HL-60 (cell line): ENCODE measurements around the gene SH3BGRL3.

ENCODE experiments used
- CTCF ChIP-seq: IDR thresholded peaks from one replicate; pipeline ENCODE4 v1.5.1; 2011; ENCODE audit warnings: low read length, control low read depth, inconsistent platforms; ENCODE audit not compliant: insufficient read depth
- GABPA ChIP-seq: IDR thresholded peaks from 2 replicates; pipeline ENCODE4 v1.6.1; 2012; ENCODE audit warnings: low read depth
- POLR2AphosphoS5 ChIP-seq: IDR thresholded peaks from 2 replicates; pipeline ENCODE4 v1.6.1; 2012; ENCODE audit warnings: low read depth

GRCh38 chr1:26281971-26282370 is 2.1 kb downstream of the SH3BGRL3 start:
- no peak for TF ChIP-seq POLR2AphosphoS5
- TF ChIP-seq CTCF, result no peak
- no peak for TF ChIP-seq GABPA
